Measurements from ENCODE around the gene PARVB.

The PARVB gene

DNA sequence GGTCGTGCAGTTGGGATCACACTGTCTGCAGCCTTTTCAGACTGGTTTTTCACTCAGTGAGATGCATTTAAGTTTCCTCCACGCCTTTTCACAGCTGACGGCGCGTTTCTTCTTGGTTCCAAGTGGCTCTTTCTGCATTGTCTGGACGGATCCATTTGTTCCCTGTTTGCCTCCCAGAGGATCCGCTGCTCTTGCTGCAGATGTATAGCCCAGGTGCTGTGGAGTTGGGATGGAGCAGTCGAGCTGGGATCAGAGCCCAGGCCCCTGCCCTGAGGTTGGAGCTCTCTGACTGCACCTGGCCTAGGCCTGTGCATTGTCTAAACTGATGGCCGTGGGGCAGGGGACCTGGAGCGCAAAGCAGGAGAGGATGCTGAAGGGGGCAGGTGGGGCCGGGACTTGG lies 51.6 kb downstream of the PARVB start:
- TF ChIP-seq CTCF (IDR thresholded peaks at IDR 0.05; ENCODE audit: low read depth, low read length) (no peak), POLR2A (IDR thresholded peaks at IDR 0.05; ENCODE audit: extremely low read depth, insufficient read length) (no peak), MYC (IDR thresholded peaks at IDR 0.05; ENCODE audit: low read depth, low read length) (no peak)
- TF ChIP-seq, protein P1, sequence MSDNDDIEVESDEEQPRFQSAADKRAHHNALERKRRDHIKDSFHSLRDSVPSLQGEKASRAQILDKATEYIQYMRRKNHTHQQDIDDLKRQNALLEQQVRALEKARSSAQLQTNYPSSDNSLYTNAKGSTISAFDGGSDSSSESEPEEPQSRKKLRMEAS (IDR thresholded peaks at IDR 0.05; ENCODE audit: low read depth, low read length): no peak
- H3K4me3 ChIP-seq (ENCODE audit: low read depth, low read length): no peak overlapping the region
- DNase-seq (ENCODE audit: low read depth): no peak

- no peak for DNase-seq (ENCODE audit: low read depth)
- no peak overlapping the region for H3K4me3 ChIP-seq (ENCODE audit: low read depth, low read length)
- no peak for TF ChIP-seq CTCF (IDR thresholded peaks at IDR 0.05; ENCODE audit: low read depth, low read length)
These were observed 52.7 kb downstream of the PARVB start for GRCh38 chr22:44076825-44077224.

- no peak overlapping the region for H3K4me3 ChIP-seq (ENCODE audit: low read depth, low read length)
- TF ChIP-seq, protein P1 (IDR thresholded peaks at IDR 0.05; ENCODE audit: low read depth, low read length): 0 out of 2 replicates have a peak, but pooled peaks have one; percentile 8
- TF ChIP-seq CTCF (IDR thresholded peaks at IDR 0.05; ENCODE audit: low read depth, low read length): peak; percentile 78
- TF ChIP-seq MYC (IDR thresholded peaks at IDR 0.05; ENCODE audit: low read depth, low read length): no peak
- DNase-seq (ENCODE audit: low read depth): peak; percentile 76
These were observed 57.1 kb downstream of the PARVB start for GRCh38 chr22:44080936-44081861.

- no peak for DNase-seq (ENCODE audit: low read depth)
- no peak overlapping the region for H3K4me3 ChIP-seq (ENCODE audit: low read depth, low read length)
- no peak for TF ChIP-seq MYC (IDR thresholded peaks at IDR 0.05; ENCODE audit: low read depth, low read length)
- no peak for TF ChIP-seq CTCF (IDR thresholded peaks at IDR 0.05; ENCODE audit: low read depth, low read length)
- TF ChIP-seq, protein P1 (IDR thresholded peaks at IDR 0.05; ENCODE audit: low read depth, low read length): no peak
- no peak for TF ChIP-seq POLR2A (IDR thresholded peaks at IDR 0.05; ENCODE audit: extremely low read depth, insufficient read length)
These were observed 58.7 kb downstream of the PARVB start for GRCh38 chr22:44082801-44083200.

DNA sequence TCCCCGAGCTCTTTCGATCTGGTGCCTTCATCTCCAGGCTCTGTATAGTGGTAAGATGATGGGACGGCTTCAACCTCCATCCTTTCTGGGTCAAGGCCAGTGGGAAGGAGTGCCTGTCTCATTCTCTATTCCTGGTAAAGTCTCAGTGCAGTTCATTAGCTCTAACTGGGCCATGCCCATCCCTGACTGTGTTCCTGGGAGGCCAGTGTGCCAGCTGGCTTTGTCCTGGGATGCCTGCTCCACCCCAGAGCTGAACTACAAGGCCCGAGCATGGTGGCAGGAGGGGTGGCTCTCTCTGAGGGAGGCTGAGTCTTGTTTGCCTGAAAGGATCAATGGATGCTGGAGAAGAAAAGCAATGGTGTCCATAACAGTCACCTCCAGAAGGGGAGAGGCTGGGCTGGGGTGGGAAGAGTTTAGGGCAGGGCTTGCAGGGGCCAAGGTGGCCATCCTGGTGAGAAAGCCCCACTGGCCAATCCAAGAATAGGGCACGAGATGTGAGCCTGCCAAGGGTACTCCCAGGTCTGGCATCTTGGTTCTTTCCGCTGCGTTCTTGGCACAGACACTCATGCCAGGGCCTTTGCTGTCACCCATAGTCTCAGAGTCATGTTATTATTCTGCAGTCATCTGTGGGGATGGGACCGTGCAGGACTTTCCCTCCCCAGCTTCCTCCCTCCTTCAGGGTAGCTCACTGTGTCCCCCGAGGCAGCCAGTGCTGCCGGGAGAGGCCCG lies 60.1 kb downstream of the PARVB start:
- no peak for DNase-seq (ENCODE audit: low read depth)
- no peak overlapping the region for H3K4me3 ChIP-seq (ENCODE audit: low read depth, low read length)
- TF ChIP-seq, protein P1 (IDR thresholded peaks at IDR 0.05; ENCODE audit: low read depth, low read length): no peak
- TF ChIP-seq CTCF (IDR thresholded peaks at IDR 0.05; ENCODE audit: low read depth, low read length): no peak
- TF ChIP-seq MYC (IDR thresholded peaks at IDR 0.05; ENCODE audit: low read depth, low read length): no peak
- TF ChIP-seq POLR2A (IDR thresholded peaks at IDR 0.05; ENCODE audit: extremely low read depth, insufficient read length): no peak
